HFFc6 (cell line): ENCODE measurements around the gene ZDHHC17. TPM values are rescaled to one million over a fixed set of nuclear protein-coding genes. Genes with fewer than 3 reads are reported as not detected.
A peak's percentile ranks its signal among the peaks of the same experiment; 100 is the strongest.

Experiments
- DNase-seq: peaks from one replicate; pipeline ENCODE4 v3.0.0-alpha.2; 2018
- H3K27ac Mint-ChIP-seq: 2 replicates; pipeline ENCODE4 v1.8.0; 2020; ENCODE audit warnings: mild to moderate bottlenecking, mixed read lengths
- H3K27me3 Mint-ChIP-seq: 2 replicates; pipeline ENCODE4 v1.8.0; 2021; ENCODE audit warnings: mild to moderate bottlenecking, moderate library complexity, mixed read lengths; ENCODE audit not compliant: insufficient read depth
- H3K36me3 Mint-ChIP-seq: 2 replicates; pipeline ENCODE4 v1.8.0; 2021; ENCODE audit warnings: low read depth, mixed read lengths
- H3K4me1 Mint-ChIP-seq: 2 replicates; pipeline ENCODE4 v1.8.0; 2020; ENCODE audit warnings: low read depth, mixed read lengths
- H3K4me3 Mint-ChIP-seq: 2 replicates; pipeline ENCODE4 v1.8.0; 2020; ENCODE audit warnings: mild to moderate bottlenecking, moderate library complexity, mixed read lengths
- H3K9me3 Mint-ChIP-seq: 2 replicates; pipeline ENCODE4 v1.8.0; 2020; ENCODE audit warnings: mild to moderate bottlenecking, mixed read lengths
- CTCF ChIP-seq: fragments of 200-600 bp; sonication (generic); IDR thresholded peaks from 2 replicates; pipeline ENCODE4 v1.5.0; 2021; ENCODE audit warnings: antibody characterized with exemption, mild to moderate bottlenecking
- total RNA-seq, 6 experiments: library from RNA; stranded (reverse); fragmentation: NEBNext Ultra II Directional; extraction: Animal tissue kit (Norgen Biotek cat#: 25700); gene quantifications; 2 replicates in 1 of 6; 3 replicates in 5 of 6; pipeline ENCODE4 v1.2.3, GENCODE V29; 2021

ZDHHC17 gene
- total RNA-seq, 6 experiments from 2014 or later = 16.0 to 23.6 (median 19.2) TPM

- TF ChIP-seq CTCF = no peak
- H3K9me3 Mint-ChIP-seq = peaks cover 10% of the 10 kb centered on the region
- H3K4me1 Mint-ChIP-seq = peaks cover 10% of the 10 kb centered on the region; the same call in 1 of the 2 replicates
- H3K4me3 Mint-ChIP-seq = no peak overlapping the region
- H3K27me3 Mint-ChIP-seq = no peaks in the 10 kb centered on the region
- no peak for DNase-seq
- no peak overlapping the region for H3K27ac Mint-ChIP-seq
- peaks cover 28% of the 10 kb centered on the region for H3K36me3 Mint-ChIP-seq
These were observed 38.1 kb downstream of the ZDHHC17 start for GRCh38 chr12:76802060-76802459.

- DNase-seq = no peak
- H3K9me3 Mint-ChIP-seq = peaks cover 10% of the 10 kb centered on the region
- H3K27ac Mint-ChIP-seq = no peak overlapping the region
- no peak for TF ChIP-seq CTCF
- no peak overlapping the region for H3K4me3 Mint-ChIP-seq
- H3K4me1 Mint-ChIP-seq = peaks cover 10% of the 10 kb centered on the region; the same call in 1 of the 2 replicates
- no peaks in the 10 kb centered on the region for H3K27me3 Mint-ChIP-seq
- peaks cover 18% of the 10 kb centered on the region for H3K36me3 Mint-ChIP-seq
These were observed 40.6 kb downstream of the ZDHHC17 start for GRCh38 chr12:76804435-76804976.

GRCh38 chr12:76810671-76811419, 46.9 kb downstream of the ZDHHC17 start:
- no peak for DNase-seq
- H3K4me3 Mint-ChIP-seq = no peak overlapping the region
- no peaks in the 10 kb centered on the region for H3K27me3 Mint-ChIP-seq
- no peak for TF ChIP-seq CTCF
- H3K9me3 Mint-ChIP-seq = no peaks in the 10 kb centered on the region
- peak overlapping the region; percentile 45; the same call in 1 of the 2 replicates for H3K27ac Mint-ChIP-seq
- H3K4me1 Mint-ChIP-seq = peaks cover 19% of the 10 kb centered on the region
- H3K36me3 Mint-ChIP-seq = peaks cover 11% of the 10 kb centered on the region

DNA sequence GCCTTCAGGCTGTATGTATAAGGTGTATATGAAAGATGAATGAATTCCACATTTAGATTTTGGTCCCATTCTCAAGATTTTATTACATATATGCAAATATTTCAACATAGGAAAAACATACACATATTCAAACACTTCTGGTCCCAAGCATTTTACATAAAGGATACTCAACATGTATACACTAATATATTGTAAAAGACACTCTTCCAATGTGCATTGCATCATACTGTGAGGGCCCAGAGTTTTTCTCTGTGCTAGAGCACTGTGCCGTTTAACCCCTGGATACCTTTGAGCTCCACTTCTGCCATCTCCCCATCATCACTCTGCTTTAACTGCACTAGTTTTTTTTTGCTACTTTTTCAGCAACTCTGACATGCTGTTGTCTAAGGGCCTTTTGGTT, 48.1 kb downstream of the ZDHHC17 start:
- TF ChIP-seq CTCF = no peak
- H3K36me3 Mint-ChIP-seq = peaks cover 11% of the 10 kb centered on the region
- no peaks in the 10 kb centered on the region for H3K27me3 Mint-ChIP-seq
- H3K4me3 Mint-ChIP-seq = no peak overlapping the region
- no peak overlapping the region for H3K27ac Mint-ChIP-seq
- H3K9me3 Mint-ChIP-seq = no peaks in the 10 kb centered on the region
- no peak for DNase-seq
- H3K4me1 Mint-ChIP-seq = peaks cover 19% of the 10 kb centered on the region

- H3K27me3 Mint-ChIP-seq = no peaks in the 10 kb centered on the region
- H3K4me1 Mint-ChIP-seq = peaks cover 19% of the 10 kb centered on the region
- no peaks in the 10 kb centered on the region for H3K9me3 Mint-ChIP-seq
- H3K36me3 Mint-ChIP-seq = peaks cover 11% of the 10 kb centered on the region
- no peak for DNase-seq
- TF ChIP-seq CTCF = no peak
- H3K27ac Mint-ChIP-seq = no peak overlapping the region
- no peak overlapping the region for H3K4me3 Mint-ChIP-seq
These were observed 49.4 kb downstream of the ZDHHC17 start for GRCh38 chr12:76813265-76813664.
